HepG2 (cell line): ENCODE data around the gene KRT10. TPM values are rescaled to one million over a fixed set of nuclear protein-coding genes. Genes with fewer than 3 reads are reported as not detected.

Experiments
- BRCA1 ChIP-seq: sonication (generic); formaldehyde crosslinking; IDR thresholded peaks from 2 replicates; pipeline ENCODE4 v1.4.0; 2020; ENCODE audit warnings: missing genetic modification reagents
- CREM ChIP-seq, 2 experiments: sonication (generic) in 1 of 2; formaldehyde crosslinking in 1 of 2; IDR thresholded peaks; 2 replicates each; pipeline versions ENCODE4 v1.4.0 to v1.6.1; 2016 to 2020; ENCODE audit warnings: antibody characterized with exemption in 1 of 2, mild to moderate bottlenecking in 1 of 2, missing genetic modification reagents in 1 of 2
- DNMT3B ChIP-seq: conservative IDR thresholded peaks from 2 replicates; pipeline ENCODE4 v1.6.1; 2016; ENCODE audit warnings: missing biosample characterization, control low read depth
- FOXA1 ChIP-seq, 2 experiments: fragments of 450-650 bp in 1 of 2; sonication (generic) in 1 of 2; formaldehyde crosslinking in 1 of 2; IDR thresholded peaks; 2 replicates each; pipeline versions ENCODE4 v1.4.0 to v1.6.1; 2016 to 2020; ENCODE audit warnings: missing genetic modification reagents in 1 of 2
- FOXM1 ChIP-seq: sonication (generic); formaldehyde crosslinking; IDR thresholded peaks from 2 replicates; pipeline ENCODE4 v1.5.0; 2020; ENCODE audit warnings: missing genetic modification reagents
- IRX3 ChIP-seq: sonication (generic); formaldehyde crosslinking; IDR thresholded peaks from 2 replicates; pipeline ENCODE4 v1.8.1; 2023; ENCODE audit warnings: mild to moderate bottlenecking, low read depth, missing genetic modification reagents, borderline replicate concordance
- KAT7 ChIP-seq: IDR thresholded peaks from 2 replicates; pipeline ENCODE4 v1.6.1; 2018; ENCODE audit warnings: borderline replicate concordance, missing compliant biosample characterization
- ONECUT2 ChIP-seq: sonication (generic); formaldehyde crosslinking; IDR thresholded peaks from 2 replicates; pipeline ENCODE4 v1.4.0; 2020; ENCODE audit warnings: missing genetic modification reagents
- RBFOX2 ChIP-seq: fragments of 200-400 bp; formaldehyde crosslinking; IDR thresholded peaks from 2 replicates; pipeline ENCODE4 v1.6.1; 2017; ENCODE audit warnings: low read depth, mild to moderate bottlenecking, low read length
- SALL2 ChIP-seq: sonication (generic); formaldehyde crosslinking; IDR thresholded peaks from 2 replicates; pipeline ENCODE4 v1.8.1; 2023; ENCODE audit warnings: mild to moderate bottlenecking, missing genetic modification reagents, inconsistent platforms
- TRIM24 ChIP-seq: sonication (generic); formaldehyde crosslinking; IDR thresholded peaks from 2 replicates; pipeline ENCODE4 v1.8.0; 2022; ENCODE audit warnings: mild to moderate bottlenecking, missing genetic modification reagents
- U2AF1 ChIP-seq: fragments of 200-400 bp; formaldehyde crosslinking; optimal IDR thresholded peaks from 2 replicates; pipeline ENCODE3; 2017; ENCODE audit warnings: mild to moderate bottlenecking, low read depth, low read length
- USF2 ChIP-seq, 2 experiments: sonication (generic) in 1 of 2; formaldehyde crosslinking in 1 of 2; IDR thresholded peaks; 2 replicates each; pipeline versions ENCODE4 v1.5.1 to v1.6.1; 2011 to 2020; ENCODE audit warnings: borderline replicate concordance in 1 of 2, low read depth in 1 of 2, low read length in 1 of 2, mild to moderate bottlenecking in 1 of 2, missing genetic modification reagents in 1 of 2, moderate library complexity in 1 of 2
- WIZ ChIP-seq: sonication (generic); formaldehyde crosslinking; IDR thresholded peaks from 2 replicates; pipeline ENCODE4 v1.5.1; 2020; ENCODE audit warnings: mild to moderate bottlenecking, missing genetic modification reagents
- ZBTB3 ChIP-seq: sonication (generic); formaldehyde crosslinking; IDR thresholded peaks from 2 replicates; pipeline ENCODE4 v1.4.0; 2020; ENCODE audit warnings: low read depth, mild to moderate bottlenecking, moderate library complexity, missing genetic modification reagents, borderline replicate concordance
- ZKSCAN8 ChIP-seq: IDR thresholded peaks from 2 replicates; pipeline ENCODE4 v1.6.1; 2016; ENCODE audit warnings: borderline replicate concordance, missing genetic modification reagents, missing compliant biosample characterization
- ZMYM4 ChIP-seq: sonication (generic); formaldehyde crosslinking; IDR thresholded peaks from 2 replicates; pipeline ENCODE4 v1.8.1; 2023; ENCODE audit warnings: mild to moderate bottlenecking, missing genetic modification reagents
- ZNF136 ChIP-seq: sonication (generic); formaldehyde crosslinking; IDR thresholded peaks from 2 replicates; pipeline ENCODE4 v1.8.1; 2022; ENCODE audit warnings: low read depth, mild to moderate bottlenecking, moderate library complexity, missing genetic modification reagents
- ZNF335 ChIP-seq: sonication (generic); formaldehyde crosslinking; IDR thresholded peaks from 2 replicates; pipeline ENCODE4 v1.4.0; 2020; ENCODE audit warnings: missing genetic modification reagents
- ZNF441 ChIP-seq: sonication (generic); formaldehyde crosslinking; IDR thresholded peaks from 2 replicates; pipeline ENCODE4 v1.7.0; 2021; ENCODE audit warnings: missing genetic modification reagents, borderline replicate concordance
- ZNF512 ChIP-seq: sonication (generic); formaldehyde crosslinking; IDR thresholded peaks from 2 replicates; pipeline ENCODE4 v1.4.0; 2020; ENCODE audit warnings: mild to moderate bottlenecking, missing genetic modification reagents
- ZNF530 ChIP-seq: sonication (generic); formaldehyde crosslinking; IDR thresholded peaks from 2 replicates; pipeline ENCODE4 v1.5.0; 2020; ENCODE audit warnings: low read depth, mild to moderate bottlenecking, missing genetic modification reagents
- ZNF770 ChIP-seq: sonication (generic); formaldehyde crosslinking; IDR thresholded peaks from 2 replicates; pipeline ENCODE4 v1.5.0; 2020; ENCODE audit warnings: mild to moderate bottlenecking, missing genetic modification reagents
- ZNF841 ChIP-seq: sonication (generic); formaldehyde crosslinking; IDR thresholded peaks from 2 replicates; pipeline ENCODE4 v1.8.1; 2023; ENCODE audit warnings: missing genetic modification reagents, borderline replicate concordance
- polyA plus RNA-seq, 8 experiments: library from polyadenylated mRNA; depleted of rRNA in 3 of 8; stranded (reverse) in 7 of 8; unstranded in 1 of 8; fragments of >200 nt; fragmentation: Illumina TruSeq in 4 of 8; extraction: Trizol in 4 of 8; gene quantifications; 2 replicates each; pipeline versions ENCODE4 v1.2.1 to v1.2.3, GENCODE V29; 2011 to 2016; ENCODE audit warnings: low read depth in 4 of 8, missing spikeins in 1 of 8, mixed read lengths in 1 of 8; ENCODE audit not compliant: insufficient read depth in 1 of 8
- total RNA-seq, 5 experiments: library from RNA; depleted of rRNA; stranded (reverse); fragments of >200 nt; fragmentation: Illumina TruSeq; extraction: Trizol; gene quantifications; 2 replicates each; pipeline ENCODE4 v1.2.3, GENCODE V29; 2016; ENCODE audit warnings: low read depth in 1 of 5

Gene KRT10
- total and polyA plus RNA-seq, 2 of the 13 experiments (the other 11 are each of a cell fraction or from before 2014, with no cell fraction given), result 25.1 to 27.5 TPM

- TF ChIP-seq ONECUT2, result no peak
- no peak for TF ChIP-seq TRIM24 (CRISPR knock-in tag)
- TF ChIP-seq ZMYM4 (CRISPR knock-in tag), result 0 out of 2 replicates have a peak, but pooled peaks have one; percentile 40
- TF ChIP-seq ZNF770 (CRISPR knock-in tag), result peak; percentile 37
- TF ChIP-seq CREM (IDR thresholded peaks at IDR 0.05), result 0 out of 2 replicates have a peak, but pooled peaks have one; percentile 33
- no peak for TF ChIP-seq CREM (CRISPR knock-in tag; IDR thresholded peaks at IDR 0.05)
- no peak for TF ChIP-seq ZNF841 (CRISPR knock-in tag)
- no peak for TF ChIP-seq WIZ (CRISPR knock-in tag)
- peak; percentile 1; the same call in 1 of the 2 replicates for TF ChIP-seq ZBTB3 (CRISPR knock-in tag)
- TF ChIP-seq BRCA1 (CRISPR knock-in tag), result no peak
- TF ChIP-seq FOXA1 (IDR thresholded peaks at IDR 0.05), result no peak
- TF ChIP-seq FOXA1 (CRISPR knock-in tag; IDR thresholded peaks at IDR 0.05), result no peak
- no peak for TF ChIP-seq FOXM1
- TF ChIP-seq USF2 (IDR thresholded peaks at IDR 0.05; ENCODE audit: low read depth, low read length), result no peak
- TF ChIP-seq USF2 (CRISPR knock-in tag; IDR thresholded peaks at IDR 0.05; ENCODE audit: borderline replicate concordance), result no peak
- TF ChIP-seq U2AF1, result no peak
- TF ChIP-seq SALL2 (CRISPR knock-in tag), result peak; percentile 82
- TF ChIP-seq ZNF335 (CRISPR knock-in tag), result no peak
- no peak for TF ChIP-seq ZNF136 (CRISPR knock-in tag)
- TF ChIP-seq IRX3 (CRISPR knock-in tag), result no peak
- peak; percentile 96 for TF ChIP-seq RBFOX2
- peak; percentile 50; the same call in 1 of the 2 replicates for TF ChIP-seq KAT7
- no peak for TF ChIP-seq ZNF530 (CRISPR knock-in tag)
- TF ChIP-seq ZNF512 (CRISPR knock-in tag), result no peak
- TF ChIP-seq ZKSCAN8, result 0 out of 2 replicates have a peak, but pooled peaks have one; percentile 8
- no peak for TF ChIP-seq DNMT3B (CRISPR knock-in tag)
- TF ChIP-seq ZNF441, result peak; percentile 37; the same call in 1 of the 2 replicates
These were observed 3.5 kb downstream of the KRT10 start (continued) for GRCh38 chr17:40818733-40819527.
